CD4-positive, alpha-beta T cell treated with Interleukin-1 beta for 1 hour (primary cell): ENCODE results near the gene TNMD.
"Not testable (repeated sequence)": the region's sequence is repeated elsewhere in the genome, so short reads cannot be mapped to it uniquely, and the experiment has no call there.

Experiments
- DNase-seq, 2 donors: peaks; one replicate each; pipeline ENCODE4 v3.0.0-alpha.2; 2020 to 2022

TNMD gene

DNA sequence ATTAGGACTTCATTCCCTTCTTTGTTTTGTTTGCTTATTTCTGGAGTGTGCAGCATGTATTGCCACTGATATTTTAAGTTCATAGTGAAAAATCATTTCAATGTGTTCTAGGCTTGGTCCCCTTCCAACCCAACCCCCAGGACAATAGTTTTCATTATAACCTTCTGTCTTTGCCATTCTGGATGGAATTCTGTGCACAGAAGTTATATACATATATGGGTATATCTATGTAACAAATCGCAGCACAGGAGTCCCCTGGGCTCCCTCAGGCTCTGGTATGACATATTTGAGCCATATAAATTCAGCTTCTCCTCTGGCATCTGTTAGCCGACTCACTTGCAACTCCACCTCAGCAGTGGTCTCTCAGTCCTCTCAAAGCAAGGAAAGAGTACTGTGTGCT lies at the start of gene TNMD:
TNMD (plus strand) TSS at position 326 of the 400 bp plus-strand sequence. CDS start 83 bp downstream, outside the sequence.
- DNase-seq, result no peak

DNA sequence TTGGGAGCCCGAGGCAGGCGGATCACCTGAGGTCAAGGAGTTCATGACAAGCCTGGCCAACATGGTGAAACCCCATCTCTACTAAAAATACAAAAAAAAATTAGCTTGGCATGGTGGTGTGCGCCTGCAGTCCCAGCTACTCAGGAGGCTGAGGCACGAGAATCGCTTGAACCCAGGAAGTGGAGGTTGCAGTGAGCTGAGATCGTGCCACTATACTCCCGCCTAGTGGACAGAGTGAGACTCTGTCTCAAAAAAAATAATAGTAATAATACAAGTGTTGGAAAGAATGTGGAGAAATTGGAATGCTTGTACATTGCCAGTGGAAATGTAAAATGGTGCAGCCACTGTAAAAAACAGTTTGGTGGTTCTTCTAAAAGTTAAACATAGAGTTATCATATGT lies 19.2 kb upstream of the TNMD start:
- DNase-seq, result not testable (repeated sequence)

GRCh38 chrX:100586747-100587146 lies 2.0 kb downstream of the TNMD start:
- no peak for DNase-seq

- DNase-seq, result no peak
Observed at GRCh38 chrX:100587861-100588260, 3.1 kb downstream of the TNMD start.

DNA sequence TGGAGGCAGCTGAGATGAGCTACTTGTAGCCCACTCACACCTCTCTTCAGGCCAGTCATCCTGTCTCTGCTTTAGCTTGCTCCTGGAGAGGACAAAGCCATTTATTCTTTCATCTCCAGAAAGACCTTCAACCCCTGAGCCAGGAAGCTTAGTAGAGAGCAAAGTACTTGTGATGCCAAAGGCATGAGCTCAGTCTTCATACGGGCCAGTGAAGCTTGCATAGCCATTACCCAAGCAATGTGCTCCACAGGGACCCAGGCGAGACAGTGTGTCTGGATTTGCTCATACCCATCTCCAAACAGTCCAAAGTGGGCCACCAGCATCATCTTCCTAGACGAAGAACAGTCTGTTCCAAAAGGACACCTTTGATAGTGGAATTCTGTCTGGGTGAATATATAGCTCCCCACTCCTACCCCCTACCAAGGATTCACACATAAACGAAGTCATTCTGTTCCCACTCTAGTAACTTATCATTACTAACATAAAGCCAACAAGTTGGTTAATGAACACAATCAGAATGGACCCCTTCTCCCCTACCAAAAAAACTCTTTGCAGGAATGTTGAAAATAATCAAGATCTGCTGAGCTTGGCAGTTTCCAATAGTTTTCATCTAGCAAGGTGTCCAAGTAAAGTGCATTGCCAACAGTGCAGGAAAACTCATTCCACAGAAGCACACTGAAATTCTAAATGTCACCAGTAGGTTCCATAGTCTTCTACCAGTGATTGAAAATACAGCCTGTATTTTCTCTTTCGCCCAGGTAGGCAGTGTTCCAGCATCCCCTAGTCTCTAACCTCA lies 6.7 kb downstream of the TNMD start:
- DNase-seq, result no peak

DNA sequence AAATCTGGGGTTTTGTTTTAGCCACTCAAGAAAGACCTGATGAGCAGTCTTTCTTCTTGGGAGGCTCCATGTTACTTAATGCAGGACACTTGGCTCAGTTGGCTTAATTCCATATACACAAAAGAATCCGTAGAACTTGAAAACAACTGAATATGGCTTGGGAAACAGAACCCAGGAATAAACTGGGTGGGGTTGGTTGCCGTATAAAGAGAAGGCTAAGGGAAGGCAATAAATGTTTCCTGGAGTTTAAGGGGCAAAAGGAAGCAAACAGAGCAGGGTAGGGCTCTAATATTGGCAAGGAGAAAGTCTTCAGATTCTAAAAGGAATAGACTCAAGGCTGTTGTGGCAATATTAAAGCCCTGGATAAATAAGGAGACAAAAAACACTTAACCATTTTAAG lies 8.4 kb downstream of the TNMD start:
- DNase-seq, result no peak

- no peak for DNase-seq
Observed at GRCh38 chrX:100593581-100593980, 8.8 kb downstream of the TNMD start.

DNA sequence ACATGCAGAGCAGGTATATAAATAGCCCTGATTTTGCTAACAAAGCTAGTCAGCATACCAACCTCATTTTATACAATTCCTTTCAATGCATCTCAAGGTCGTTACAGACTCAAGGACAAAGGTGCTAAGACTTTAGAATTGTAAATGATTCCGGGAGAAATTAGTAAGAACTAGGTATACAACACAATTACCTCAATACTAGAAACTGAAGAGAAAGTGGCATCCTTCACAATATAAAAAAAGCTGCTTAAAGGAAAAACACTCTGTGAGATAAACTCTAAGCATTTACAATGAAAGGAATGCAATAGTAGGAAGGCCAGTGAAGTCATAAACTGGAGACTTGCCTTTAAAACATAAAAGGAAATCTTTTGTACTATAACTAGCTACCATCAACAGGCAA lies 11.9 kb downstream of the TNMD start:
- DNase-seq, result no peak

- DNase-seq, result no peak
Observed at GRCh38 chrX:100599456-100599855, 14.7 kb downstream of the TNMD start.

DNA sequence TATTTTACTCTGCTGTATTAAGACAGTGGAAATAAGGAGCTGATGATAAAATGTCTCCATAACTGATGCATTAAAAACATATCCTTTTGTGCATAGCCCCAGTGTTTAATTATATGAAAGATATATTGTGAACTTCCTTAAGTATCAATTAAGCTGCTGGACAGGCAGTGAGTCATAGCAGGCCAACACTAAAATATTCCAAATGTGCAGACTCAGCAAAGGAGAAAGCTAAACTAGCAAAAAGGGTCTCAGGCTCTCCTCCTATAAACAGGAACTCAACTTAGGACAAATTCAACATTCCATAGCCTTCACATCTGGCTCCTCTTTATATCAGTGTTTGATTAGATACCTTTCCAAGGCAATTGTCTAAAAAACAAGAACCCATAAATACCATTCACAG lies 15.6 kb downstream of the TNMD start:
- DNase-seq, result no peak

- no peak for DNase-seq
Observed at GRCh38 chrX:100600758-100601157, 16.0 kb downstream of the TNMD start.

DNA sequence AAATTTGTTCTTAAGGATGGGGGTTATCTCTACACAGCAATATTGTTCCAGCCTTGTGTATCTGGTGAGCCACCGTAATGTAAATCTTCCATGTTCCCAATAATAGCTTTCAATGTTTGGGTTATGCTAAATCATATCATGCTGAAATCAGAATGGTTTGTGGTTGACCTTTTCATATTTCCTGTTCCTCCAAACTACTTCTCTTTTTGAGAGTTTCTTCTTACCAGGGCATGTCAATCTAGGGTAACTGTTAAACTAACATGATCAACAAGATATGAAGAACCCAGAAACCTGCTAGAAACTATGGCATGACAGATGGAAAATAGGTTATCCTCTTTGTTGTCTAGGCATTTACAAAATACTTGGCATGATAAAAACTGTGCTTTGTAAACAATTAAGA lies 22.0 kb downstream of the TNMD start:
- DNase-seq, result no peak

GRCh38 chrX:100609591-100609990 lies 24.9 kb downstream of the TNMD start:
- no peak for DNase-seq

DNA sequence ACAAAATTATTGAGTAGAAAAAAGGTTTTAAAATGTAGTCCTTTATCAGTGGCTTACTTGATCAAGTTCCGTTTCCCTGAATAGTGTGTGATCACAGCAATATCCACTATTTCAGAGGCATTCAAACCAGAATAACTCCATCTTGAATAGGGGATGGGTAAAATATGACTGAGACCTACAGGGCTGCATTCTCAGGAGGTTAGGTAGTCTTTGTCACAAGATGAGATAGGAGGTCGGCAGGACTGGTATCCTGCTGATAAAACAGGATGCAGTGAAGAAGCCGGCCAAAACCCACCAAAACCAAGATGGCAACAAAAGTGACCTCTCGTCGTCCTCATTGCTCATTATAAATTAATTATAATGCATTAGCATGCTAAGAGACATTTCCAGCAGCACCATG lies 27.2 kb downstream of the TNMD start:
- no peak for DNase-seq

- DNase-seq, result peak in 1 of 2 donors; percentile 6
Observed at GRCh38 chrX:100615005-100615404, 30.3 kb downstream of the TNMD start.

- DNase-seq, result no peak
Observed at GRCh38 chrX:100623001-100623400, 38.3 kb downstream of the TNMD start.

DNA sequence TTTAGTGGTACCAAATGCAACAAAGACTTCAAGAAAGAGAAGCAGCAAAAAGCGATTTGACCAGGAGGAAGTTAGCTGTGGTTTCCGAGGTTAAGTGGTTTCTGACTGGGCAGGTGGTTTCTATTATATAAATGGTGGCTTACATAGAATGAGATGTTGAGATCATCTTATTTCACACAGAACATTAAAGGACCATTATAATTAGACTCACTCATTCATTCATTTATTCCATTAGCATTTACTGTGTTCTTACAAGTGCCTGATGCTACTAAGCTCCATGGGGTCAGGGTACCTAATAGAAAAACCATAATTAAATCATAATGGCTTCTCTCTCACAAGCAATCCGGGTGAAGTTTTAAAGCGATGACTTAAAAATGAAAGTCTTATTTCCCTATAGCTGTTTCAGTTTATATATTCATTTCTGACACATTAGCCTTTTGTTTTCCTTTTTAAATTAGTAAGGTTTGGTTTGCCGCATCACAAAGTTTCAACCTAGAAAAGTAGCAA lies 41.3 kb downstream of the TNMD start:
- DNase-seq, result no peak

GRCh38 chrX:100635040-100635439 lies 50.3 kb downstream of the TNMD start:
- no peak for DNase-seq

DNA sequence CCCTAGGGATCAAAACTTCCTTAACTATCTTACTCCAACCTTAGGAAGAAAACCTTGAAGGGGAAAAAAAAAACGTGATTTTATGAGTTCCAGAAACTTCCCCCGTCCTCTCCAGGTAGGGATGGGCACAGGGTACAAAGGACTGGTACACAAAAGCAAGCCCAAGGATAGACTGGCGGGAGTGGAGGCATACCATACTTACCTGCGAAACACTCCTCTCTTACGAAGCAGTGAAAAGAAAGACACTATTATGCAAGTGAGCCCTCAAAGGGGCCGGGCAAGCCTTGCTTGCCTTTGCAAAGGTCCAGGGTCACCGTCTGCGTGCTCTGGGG lies 51.2 kb downstream of the TNMD start:
- DNase-seq, result no peak

DNA sequence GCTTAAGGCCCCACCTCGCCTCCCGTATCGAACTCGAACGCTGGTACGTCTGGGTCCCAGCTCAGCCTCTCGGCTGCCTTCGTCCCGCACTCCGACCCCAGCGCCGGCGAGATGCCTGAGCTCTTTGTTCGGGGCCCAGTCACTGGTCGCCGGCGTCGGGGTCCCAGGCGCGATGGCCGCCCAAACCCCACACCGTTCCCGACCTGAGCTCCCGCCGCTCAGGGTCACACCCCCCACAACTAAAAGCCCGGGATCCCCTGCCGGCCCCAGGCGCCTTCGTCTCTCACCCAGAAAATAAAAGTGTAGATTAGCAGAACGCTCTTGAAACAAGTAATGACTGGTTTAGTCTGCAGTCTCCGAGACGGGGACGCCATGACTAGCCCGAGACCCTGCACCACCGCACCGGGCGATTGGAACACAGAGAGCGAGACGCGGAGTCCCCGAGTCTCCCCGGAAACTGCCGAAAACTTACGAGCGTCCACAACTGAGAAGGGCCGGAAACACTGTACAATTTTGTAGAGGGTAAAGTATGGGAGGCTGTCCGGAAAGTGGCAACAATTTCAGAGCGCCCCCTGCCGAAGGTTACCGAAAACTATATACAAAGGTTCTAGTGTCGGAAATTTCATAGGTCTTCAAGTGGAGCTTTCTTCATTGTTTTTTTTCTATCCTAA lies 51.7 kb downstream of the TNMD start, which contains the start of gene TSPAN6:
TSPAN6 (minus strand) TSS at position 486 of the 671 bp plus-strand sequence; CDS start at position 374, 112 bp downstream.
- peak; percentile 74 to 77 for DNase-seq

- DNase-seq, result no peak
Observed at GRCh38 chrX:100642290-100642689, 57.6 kb downstream of the TNMD start.

- no peak for DNase-seq
Observed at GRCh38 chrX:100643212-100643611, 58.5 kb downstream of the TNMD start.

DNA sequence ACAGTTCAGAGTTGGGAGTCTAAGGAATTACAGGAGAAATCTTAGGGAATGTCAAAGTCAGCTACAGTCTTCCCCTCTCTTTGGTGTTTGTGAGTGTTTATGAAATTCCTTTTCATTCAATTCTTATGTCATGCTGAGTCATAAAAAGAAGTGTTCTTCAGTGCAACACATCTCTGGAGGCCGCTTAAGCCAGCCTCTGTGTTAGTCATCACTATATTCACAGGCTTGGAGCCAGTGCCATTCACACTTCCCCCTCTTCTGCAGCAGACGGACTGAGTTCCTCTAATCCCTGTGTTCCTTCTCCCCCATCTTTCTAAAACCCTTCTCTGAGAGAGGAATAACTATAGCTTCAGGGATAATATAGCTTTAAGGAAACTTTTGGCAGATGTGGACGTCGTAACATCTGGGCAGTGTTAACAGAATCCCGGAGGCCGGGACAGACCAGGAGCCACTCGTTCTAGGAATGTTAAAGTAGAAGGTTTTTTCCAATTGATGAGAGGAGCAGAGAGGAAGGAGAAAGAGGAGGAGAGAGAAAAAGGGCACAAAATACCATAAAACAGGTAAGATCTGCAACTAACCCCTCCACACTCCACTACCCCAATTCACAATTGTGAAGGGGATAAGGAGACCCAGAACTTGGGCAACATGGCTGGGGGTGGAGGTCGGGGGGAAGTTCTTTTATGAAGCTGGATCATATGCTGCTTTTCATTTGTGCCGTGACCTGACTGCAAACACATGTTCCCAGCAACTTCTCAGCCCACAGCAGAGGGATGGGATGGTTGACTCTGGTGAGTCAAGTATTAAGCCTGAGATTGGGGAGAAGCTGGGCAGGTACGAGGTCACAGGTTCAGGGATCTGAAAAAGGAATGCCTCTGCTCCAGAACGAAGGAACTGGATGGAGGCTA lies 59.5 kb downstream of the TNMD start, which contains the start of gene SRPX2:
SRPX2 (plus strand) TSS at position 244 of the 905 bp plus-strand sequence. CDS start 2,124 bp downstream, outside the sequence.
- no peak for DNase-seq
